HL-60/S4 treated with phorbol 12-myristate 13-acetate at 8.2 ng/mL for 4 days and 3 days (cell line): ENCODE results near the gene PRUNE2.

ENCODE experiments used
- in situ Hi-C: fragments of 300-500 bp; cut with MboI; formaldehyde crosslinking; loops from 2 replicates; pipeline ENCODE4 v1.15.0; 2022; ENCODE audit warnings: low sequenced_read_pairs

The PRUNE2 gene

DNA sequence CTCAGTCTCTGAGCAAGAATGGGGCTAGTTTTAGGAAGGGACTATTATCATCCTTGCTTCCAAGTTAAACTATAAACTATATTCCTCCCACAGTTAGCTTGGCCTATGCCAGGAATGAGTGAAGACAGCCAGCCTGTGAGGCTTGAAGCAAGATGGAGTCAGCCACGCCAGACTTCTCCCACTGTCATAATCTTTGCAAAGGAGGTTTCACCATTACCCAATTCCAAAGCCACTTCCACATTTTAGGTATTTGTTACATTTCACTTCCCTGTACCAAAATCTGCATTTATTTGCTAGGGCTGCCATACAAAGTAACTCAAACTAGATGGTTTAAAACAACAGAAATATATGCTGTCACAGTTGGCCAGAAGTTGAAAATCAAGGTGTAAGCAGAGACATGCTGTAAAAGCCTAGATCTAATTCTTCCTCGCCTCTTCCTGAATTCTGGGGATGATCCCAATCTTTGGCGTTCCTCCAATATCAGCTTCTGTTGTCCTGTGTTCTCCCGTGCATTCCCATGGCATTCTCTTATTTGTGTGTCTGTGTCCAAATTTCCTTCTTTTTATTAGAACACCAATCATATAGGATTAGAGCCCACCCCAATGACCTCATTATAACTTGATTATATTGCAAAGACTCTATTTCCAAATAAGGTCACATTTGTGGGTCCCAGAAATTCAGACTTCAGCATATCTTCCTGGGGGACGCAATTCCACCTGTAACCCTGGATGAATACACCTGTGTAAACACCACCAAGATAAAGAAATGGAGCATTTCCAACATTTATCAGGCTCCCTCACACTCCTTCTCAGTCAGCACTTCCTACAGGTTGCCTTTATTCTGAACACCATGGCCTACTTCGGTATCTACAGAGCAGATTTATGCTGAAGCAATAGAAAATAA is 320.2 kb downstream of the PRUNE2 start:
- in situ Hi-C loops = no loop called here

DNA sequence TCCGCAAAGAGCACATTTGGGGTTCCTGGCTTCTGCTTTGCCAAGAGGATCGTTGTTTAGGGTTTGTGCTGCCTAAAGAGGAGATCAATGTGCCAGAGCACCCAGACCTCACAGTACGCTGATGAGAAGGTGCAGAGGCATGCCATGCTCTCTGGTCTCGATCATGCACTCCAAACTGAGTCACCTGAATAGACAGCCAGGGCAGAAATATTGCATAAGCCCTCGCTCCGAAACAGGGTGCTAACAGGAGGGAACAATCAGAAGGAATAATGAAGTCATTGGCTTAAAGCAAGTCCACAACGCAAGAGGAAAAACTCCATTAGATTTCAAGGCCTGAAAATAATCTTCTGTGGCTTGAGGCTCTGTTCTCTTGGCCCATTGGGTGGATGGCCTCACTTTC is 322.7 kb downstream of the PRUNE2 start:
- in situ Hi-C loops = no loop called here

DNA sequence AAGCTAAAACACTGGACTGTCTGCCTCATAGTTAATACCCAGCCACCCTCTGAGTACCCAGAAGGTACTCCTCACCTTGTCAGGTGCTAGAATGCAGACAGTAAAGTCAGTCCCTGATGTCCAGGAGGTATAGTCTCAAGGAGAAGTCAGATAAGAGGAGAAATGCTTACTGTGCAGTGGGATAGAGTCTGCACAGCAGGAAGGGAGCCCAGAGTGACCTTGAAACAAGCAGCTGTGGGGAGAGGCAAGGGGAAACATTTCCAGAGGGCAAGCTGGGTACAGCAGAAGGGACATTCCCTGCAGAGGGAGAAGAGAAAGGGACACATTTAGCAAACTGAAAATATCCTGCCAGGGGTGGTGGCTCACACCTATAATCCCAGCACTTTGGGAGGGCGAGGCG is 324.2 kb downstream of the PRUNE2 start:
- in situ Hi-C loops = no loop called here

DNA sequence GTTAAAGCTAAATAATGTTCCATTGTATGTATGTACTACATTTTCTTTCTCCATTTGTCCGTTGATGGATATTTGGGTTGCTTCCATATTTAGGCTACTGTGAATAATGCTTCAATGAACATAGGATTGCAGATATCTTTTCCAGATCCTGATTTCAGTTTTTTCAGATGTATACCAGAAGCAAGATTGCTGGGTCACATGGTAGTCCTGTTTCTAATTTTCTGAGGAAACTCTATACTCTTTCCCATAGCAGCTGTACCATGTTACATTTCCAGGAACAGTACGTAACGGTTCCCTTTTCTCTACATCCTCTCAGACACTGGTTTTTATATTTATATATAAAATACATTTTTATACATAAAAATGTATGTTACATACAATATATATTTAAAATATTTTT is 325.1 kb downstream of the PRUNE2 start:
- in situ Hi-C loops = no loop called here

DNA sequence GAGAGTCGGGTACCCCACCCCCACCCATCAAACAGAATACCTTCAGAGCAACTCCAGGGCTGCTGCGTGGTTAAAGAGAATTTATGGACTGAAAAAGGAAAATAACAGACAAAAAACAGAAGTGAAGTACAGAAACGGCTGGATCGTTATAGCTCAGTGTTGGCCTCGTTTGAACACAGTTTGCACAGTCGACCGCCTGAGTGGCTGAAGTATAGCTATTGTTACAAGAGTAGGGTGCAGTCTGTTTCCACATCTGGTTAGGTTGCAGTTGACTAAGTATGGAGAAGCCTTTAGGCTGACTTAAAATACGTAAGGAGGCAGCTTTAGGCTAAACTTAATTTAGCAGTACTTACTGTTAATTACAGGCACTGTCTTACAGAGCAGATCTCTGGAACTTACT is 325.7 kb downstream of the PRUNE2 start:
- in situ Hi-C loops = no loop called here

DNA sequence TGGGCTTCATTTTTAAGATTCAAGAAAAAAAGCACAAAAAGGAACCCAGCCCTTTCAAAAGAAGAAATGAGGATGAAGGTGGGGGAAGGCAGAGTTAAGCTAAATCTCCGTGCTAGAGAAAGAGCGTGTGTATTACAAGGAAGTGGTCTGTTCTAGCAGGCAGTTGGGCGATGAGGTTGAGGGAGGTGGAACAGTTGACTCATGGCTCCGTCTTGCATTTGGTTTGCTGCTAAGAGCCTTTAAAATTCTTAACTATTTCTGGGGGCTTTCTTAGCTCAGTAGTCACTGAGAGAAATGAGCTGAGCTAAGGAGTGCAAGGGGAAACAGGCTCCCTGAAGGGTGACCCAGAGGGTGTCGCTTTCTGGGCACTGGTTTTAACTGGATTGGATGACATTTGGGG is 329.6 kb downstream of the PRUNE2 start:
- in situ Hi-C loops = loop anchor here (10.0 kb wide), 1 partner anchor 52 kb away; no protein-coding TSS in a partner anchor

DNA sequence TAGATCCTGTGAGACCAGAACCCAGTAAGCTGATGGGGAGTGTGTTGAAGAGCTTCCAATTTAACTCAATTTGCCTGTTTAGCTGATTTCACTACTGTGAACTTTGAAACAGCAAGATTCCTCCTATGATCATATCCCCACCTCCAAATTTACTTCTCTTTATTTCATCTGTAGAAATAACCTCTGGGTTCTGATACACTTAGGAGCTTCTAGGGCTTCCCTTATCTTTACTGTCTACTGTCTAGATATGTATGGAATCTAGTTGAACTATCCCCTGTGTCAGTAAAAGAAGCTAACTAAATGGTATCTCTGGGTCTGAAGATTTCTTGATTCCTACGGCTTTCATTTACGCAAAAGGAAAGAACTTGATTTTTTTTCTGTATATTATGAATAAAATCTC is 330.2 kb downstream of the PRUNE2 start:
- in situ Hi-C loops = loop anchor here (10.0 kb wide), 1 partner anchor 51 kb away; no protein-coding TSS in a partner anchor

DNA sequence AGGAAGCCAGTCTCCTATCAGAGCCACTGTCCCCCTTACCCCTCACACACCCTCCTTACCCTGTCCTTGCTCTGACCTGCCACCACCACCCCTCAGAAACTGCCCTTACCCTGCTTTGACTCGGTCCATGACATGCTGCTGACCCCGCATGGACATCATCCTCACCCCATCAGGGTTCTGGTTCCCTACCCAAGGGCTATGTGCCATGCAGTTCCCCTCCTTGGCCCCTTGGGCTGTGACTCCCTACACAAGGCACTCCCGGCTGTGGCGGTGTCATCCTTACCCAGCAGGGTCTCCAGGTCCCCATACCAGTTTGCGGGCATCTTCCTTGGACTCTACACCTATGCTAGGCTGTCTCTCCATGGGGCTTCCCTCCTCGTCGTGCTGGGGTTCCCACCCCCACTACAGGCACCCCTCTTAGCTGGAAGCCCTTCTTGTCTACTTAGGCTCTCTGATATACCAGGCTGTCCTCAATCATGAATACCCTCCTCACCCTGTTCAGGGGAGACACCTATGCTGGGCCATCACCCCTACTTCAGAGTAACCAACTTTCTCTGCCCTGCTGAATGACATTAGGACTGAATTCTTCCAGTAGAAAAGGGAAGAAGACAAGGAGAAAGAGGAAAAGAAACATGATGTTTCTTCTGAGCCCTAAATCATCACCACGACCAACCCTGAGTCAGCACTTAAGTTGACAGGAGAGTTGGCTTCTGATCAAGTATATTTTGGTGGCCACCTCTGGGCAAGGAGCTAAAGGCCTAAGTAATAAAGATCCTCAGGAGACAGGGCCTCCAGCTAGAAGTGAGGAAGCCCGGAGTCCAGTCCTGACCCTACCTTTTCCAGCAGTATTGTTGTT is 331.8 kb downstream of the PRUNE2 start:
- in situ Hi-C loops = loop anchor here (10.0 kb wide), 1 partner anchor 49 kb away; no protein-coding TSS in a partner anchor

DNA sequence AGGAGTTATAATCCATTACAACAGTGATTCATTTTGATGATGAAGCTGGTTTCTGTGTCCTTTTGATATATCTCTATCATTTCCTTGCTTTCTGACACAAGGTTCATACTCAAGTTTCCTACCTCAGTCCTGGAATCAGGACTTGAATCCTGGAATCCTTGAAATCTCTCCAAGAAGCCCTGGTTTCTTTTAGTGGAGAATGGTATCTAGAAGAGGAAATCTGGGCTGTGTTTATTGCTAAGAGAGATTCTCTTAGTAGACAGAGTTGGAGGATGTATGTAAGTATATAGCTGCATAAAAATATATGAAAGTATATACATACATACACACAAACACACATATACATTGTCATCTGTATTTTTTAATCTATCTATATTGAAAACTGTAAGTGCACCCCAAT is 332.5 kb downstream of the PRUNE2 start:
- in situ Hi-C loops = loop anchor here (10.0 kb wide), 1 partner anchor 49 kb away; no protein-coding TSS in a partner anchor

DNA sequence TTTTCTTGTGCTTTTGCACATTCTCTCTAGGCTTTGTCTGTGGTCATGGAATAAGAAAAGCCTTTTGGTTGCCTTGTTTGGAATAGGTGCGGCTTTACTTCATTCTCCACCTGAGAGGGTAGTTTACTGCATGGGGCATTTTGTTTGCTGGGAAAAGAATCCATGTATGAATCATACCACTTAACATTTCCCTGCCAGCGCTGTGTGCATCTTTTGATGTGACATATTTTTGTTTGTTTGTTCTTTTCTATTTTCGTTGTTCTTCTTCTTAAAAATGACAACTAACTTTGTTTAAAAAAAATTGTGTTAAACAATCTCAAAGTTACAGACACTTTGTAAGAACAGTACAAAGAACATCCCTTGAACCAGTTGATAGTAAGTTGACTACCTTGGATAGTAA is 333.8 kb downstream of the PRUNE2 start:
- in situ Hi-C loops = loop anchor here (10.0 kb wide), 1 partner anchor 47 kb away; no protein-coding TSS in a partner anchor

DNA sequence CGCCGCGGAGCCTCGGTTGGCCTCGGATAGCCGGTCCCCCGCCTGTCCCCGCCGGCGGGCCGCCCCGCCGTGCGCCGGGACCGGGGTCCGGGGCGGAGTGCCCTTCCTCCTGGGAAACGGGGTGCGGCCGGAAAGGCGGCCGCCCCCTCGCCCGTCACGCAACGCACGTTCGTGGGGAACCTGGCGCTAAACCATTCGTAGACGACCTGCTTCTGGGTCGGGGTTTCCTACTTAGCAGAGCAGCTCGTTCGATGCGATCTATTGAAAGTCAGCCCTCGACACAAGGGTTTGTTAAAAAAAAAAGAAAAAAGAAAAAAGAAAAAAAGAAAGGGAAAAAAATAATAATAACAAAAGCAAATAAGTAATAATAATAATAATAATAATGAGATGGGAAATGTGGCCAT is 334.2 kb downstream of the PRUNE2 start:
- in situ Hi-C loops = loop anchor here (10.0 kb wide), 1 partner anchor 47 kb away; no protein-coding TSS in a partner anchor

DNA sequence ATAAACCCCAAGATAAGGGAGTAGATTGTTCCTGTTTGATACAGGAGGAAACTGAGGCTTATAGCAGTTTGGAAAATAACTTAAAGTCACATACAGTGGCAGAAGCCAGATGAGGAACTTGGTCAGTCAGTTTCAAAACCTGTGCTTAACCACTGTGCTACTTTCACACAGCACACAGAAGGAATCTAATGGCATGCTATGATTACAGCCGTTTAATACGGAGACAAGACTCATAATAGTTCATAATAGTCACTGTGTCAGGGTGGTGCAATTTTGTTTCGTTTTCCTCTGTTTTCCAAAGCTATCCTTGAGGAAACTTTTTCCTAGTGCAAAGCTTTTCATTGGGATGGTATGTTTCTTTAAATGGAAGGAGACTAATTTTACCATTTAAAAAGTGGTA is 334.6 kb downstream of the PRUNE2 start:
- in situ Hi-C loops = loop anchor here (10.0 kb wide), 1 partner anchor 46 kb away; no protein-coding TSS in a partner anchor

DNA sequence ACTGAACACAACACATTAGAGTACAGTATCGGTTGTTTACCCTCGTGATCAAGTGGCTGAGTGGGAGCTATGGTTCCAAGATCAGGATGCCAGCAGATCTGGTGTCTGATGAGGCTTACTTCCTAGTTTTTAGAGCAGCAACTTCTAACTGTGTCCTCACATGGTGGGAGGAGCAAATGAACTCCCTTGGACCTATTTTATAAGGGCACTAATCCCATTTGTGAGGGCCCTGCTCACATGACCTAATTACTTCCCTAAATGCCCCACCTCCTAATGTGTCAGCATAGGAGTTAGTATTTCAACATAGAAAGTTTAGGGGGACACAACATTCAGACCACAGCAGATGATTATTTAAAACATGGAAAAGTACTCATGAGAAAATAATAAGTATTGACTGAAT is 335.1 kb downstream of the PRUNE2 start:
- in situ Hi-C loops = loop anchor here (10.0 kb wide), 1 partner anchor 46 kb away; no protein-coding TSS in a partner anchor

DNA sequence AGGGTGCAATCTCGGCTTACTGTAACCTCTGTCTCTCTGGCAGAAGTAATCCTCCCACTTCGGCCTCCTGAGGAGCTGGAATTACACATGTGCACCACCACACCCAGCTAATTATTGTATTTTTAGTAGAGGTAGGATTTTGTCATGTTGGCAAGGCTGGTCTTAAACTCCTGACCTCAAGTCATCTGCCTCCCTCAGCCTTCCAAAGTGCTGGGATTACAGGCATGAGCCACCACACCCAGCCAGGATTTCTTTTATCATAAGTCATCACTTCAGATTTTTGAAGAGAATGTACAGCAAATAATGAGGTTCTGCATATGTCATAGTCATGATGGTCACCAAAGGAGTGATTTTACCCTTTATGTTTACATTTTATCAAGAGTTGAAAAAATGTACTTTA is 338.8 kb downstream of the PRUNE2 start:
- in situ Hi-C loops = no loop called here

DNA sequence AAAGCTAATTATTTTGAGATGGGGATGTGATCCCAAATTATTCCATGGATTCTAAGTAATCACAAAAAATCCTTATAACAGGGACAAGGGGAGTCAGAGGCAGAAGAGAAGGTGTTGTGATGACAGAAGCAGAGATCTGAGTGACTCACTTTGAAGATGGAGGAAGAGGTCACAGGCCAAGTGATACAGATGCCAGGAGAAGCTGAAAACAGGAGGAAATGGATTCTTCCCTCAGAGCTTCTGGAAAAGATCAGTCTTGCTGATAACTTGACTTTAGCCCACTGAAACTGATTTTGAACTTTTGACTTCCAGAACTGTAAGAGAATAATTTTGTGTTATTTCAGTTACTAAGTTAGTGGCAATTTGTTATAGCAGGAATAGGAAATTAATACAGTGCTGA is 341.6 kb downstream of the PRUNE2 start:
- in situ Hi-C loops = no loop called here

DNA sequence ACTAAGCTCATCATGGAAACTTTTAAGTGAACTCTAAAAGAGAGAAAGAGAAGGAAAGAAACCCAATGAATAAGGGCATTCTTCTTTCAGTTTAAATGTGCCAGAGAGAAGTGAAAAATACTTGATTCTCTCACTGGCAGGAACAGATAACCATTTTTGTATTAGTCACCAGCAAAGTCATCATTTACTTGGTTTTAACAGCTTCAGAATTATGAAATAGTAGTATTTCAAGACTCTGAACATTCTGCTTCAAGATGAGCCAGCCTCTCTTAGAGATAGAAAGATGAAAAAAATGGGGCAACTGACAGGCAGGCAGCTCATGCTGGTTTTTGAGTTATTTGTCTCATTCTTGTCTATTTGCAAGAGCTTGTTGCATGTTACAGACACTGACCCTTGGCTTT is 343.4 kb downstream of the PRUNE2 start:
- in situ Hi-C loops = no loop called here

DNA sequence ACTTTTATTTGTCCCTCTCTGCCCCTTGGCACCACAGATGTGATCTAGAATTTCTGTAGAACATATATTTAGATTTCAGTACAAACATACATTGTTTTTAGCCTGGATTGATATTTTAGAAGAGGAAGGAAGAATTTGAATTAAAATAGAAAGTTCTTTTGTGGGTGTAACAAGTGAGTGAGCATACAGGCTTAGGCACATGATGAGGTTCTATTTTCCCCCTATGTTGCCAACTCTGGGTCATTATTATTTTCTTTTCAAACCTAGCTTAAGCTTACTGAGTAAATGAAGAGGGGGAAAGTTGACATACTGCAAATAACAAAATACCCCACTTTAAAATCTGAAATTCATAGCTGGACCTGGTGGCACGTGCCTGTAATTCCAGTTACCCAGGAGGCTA is 344.0 kb downstream of the PRUNE2 start:
- in situ Hi-C loops = no loop called here
